Measurements from ENCODE around the gene BIRC5. TPM values are rescaled to one million over a fixed set of nuclear protein-coding genes. Genes with fewer than 3 reads are reported as not detected.

The BIRC5 gene
- total and polyA plus RNA-seq, 3 donors from 2014 or later: 12.4 to 58.5 (median 28.1) TPM

GRCh38 chr17:78183916-78184315 lies 30.1 kb upstream of the BIRC5 start:
- no peaks in the 10 kb centered on the region for H3K27me3 ChIP-seq
- no peak for DNase-seq
- intact Hi-C loops (cut with DNase I; ENCODE audit: low total_unique reads): no loop called here
- H3K9me3 ChIP-seq: no peaks in the 10 kb centered on the region
- H3K27ac ChIP-seq: no peak overlapping the region
- TF ChIP-seq, protein P1, sequence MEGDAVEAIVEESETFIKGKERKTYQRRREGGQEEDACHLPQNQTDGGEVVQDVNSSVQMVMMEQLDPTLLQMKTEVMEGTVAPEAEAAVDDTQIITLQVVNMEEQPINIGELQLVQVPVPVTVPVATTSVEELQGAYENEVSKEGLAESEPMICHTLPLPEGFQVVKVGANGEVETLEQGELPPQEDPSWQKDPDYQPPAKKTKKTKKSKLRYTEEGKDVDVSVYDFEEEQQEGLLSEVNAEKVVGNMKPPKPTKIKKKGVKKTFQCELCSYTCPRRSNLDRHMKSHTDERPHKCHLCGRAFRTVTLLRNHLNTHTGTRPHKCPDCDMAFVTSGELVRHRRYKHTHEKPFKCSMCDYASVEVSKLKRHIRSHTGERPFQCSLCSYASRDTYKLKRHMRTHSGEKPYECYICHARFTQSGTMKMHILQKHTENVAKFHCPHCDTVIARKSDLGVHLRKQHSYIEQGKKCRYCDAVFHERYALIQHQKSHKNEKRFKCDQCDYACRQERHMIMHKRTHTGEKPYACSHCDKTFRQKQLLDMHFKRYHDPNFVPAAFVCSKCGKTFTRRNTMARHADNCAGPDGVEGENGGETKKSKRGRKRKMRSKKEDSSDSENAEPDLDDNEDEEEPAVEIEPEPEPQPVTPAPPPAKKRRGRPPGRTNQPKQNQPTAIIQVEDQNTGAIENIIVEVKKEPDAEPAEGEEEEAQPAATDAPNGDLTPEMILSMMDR (IDR thresholded peaks at IDR 0.05): no peak
- no peak for TF ChIP-seq POLR2A (IDR thresholded peaks at IDR 0.05)
- WGBS, 2 donors: 88 to 93% methylated on average over 12 of the region's 12 CpGs
- H3K36me3 ChIP-seq (ENCODE audit: low read depth, missing control alignments): no peaks in the 10 kb centered on the region
- H3K4me3 ChIP-seq: no peak overlapping the region
- H3K4me1 ChIP-seq: peaks cover 17% of the 10 kb centered on the region

GRCh38 chr17:78184351-78184750 lies 29.7 kb upstream of the BIRC5 start:
- peaks cover 17% of the 10 kb centered on the region for H3K4me1 ChIP-seq
- WGBS, 2 donors: 61 to 76% methylated on average over 10 of the region's 10 CpGs
- H3K9me3 ChIP-seq: no peaks in the 10 kb centered on the region
- DNase-seq: peak; percentile 47
- no peaks in the 10 kb centered on the region for H3K27me3 ChIP-seq
- intact Hi-C loops (cut with DNase I; ENCODE audit: low total_unique reads): no loop called here
- no peak for TF ChIP-seq POLR2A (IDR thresholded peaks at IDR 0.05)
- TF ChIP-seq, protein P1 (IDR thresholded peaks at IDR 0.05): no peak
- H3K27ac ChIP-seq: no peak overlapping the region
- H3K36me3 ChIP-seq (ENCODE audit: low read depth, missing control alignments): no peaks in the 10 kb centered on the region
- no peak overlapping the region for H3K4me3 ChIP-seq

- Histone ChIP-seq H3K4me1 (peaks cover 16% of the 10 kb centered on the region), H3K36me3 (ENCODE audit: low read depth, missing control alignments) (no peaks in the 10 kb centered on the region), H3K27me3 (no peaks in the 10 kb centered on the region), H3K4me3 (no peak overlapping the region), H3K27ac (no peak overlapping the region), H3K9me3 (no peaks in the 10 kb centered on the region)
- no peak for TF ChIP-seq POLR2A (IDR thresholded peaks at IDR 0.05)
- TF ChIP-seq, protein P1 (IDR thresholded peaks at IDR 0.05): no peak
- intact Hi-C loops (cut with DNase I; ENCODE audit: low total_unique reads): no loop called here
- 70 to 74% methylated on average over 7 to 9 of the region's 9 CpGs for WGBS, 2 donors
- no peak for DNase-seq
Observed at GRCh38 chr17:78184868-78185267, 29.2 kb upstream of the BIRC5 start.

DNA sequence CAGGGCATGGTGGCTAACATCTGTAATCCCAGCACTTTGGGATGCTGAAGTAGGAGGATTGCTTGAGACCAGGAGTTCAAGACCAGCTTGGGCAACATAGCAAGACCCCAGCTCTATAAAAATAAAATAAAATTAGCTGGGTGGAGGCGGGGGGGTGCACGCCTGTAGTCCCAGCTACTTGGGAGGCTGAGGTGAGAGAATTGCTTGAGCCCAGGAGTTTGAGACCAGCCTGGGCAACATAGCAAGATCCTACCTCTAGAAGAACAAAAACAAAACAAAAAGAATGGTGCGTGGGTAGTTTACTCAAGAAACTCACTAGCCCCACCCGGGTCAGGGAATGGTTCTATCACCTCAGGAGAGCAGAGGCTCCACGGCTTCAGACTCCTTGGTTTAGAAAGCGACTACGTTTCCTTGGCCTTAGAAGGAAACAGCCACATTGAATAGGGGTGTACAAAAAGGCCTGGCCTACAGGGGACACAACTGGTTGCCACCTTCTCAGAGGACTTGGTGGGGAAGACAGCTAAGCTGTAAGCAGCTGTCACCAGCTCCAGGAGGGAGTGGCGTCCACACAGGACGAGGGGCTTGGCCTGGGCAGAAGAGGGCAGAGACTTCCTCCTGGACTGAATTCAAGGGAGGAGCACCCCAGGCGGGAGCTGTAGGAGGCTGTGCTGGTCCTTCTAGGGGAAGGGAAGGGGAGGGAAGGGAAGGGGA lies 27.9 kb upstream of the BIRC5 start:
- H3K4me3 ChIP-seq: peak overlapping the region; percentile 58 to 63
- H3K36me3 ChIP-seq (ENCODE audit: low read depth, missing control alignments): no peaks in the 10 kb centered on the region
- DNase-seq: no peak
- intact Hi-C loops (cut with DNase I; ENCODE audit: low total_unique reads): no loop called here
- no peaks in the 10 kb centered on the region for H3K27me3 ChIP-seq
- H3K9me3 ChIP-seq: no peaks in the 10 kb centered on the region
- TF ChIP-seq, protein P1 (IDR thresholded peaks at IDR 0.05): no peak
- H3K27ac ChIP-seq: peak overlapping the region in 1 of 2 donors; percentile 37
- H3K4me1 ChIP-seq: peaks cover 6% of the 10 kb centered on the region
- WGBS, 2 donors: 57 to 62% methylated on average over 10 of the region's 10 CpGs

All from testis (tissue), 3 donors.